Neural crest cell (in vitro differentiated cells): ENCODE data around the gene GBA3. TPM values are rescaled to one million over a fixed set of nuclear protein-coding genes. Genes with fewer than 3 reads are reported as not detected.

Experiments used
- DNase-seq: peaks from one replicate; pipeline ENCODE4 v3.0.0; 2021; ENCODE audit warnings: low read depth, mixed read lengths, low spot score
- H3K27ac Mint-ChIP-seq: one replicate; pipeline ENCODE4 v1.8.0; 2021; ENCODE audit warnings: mild to moderate bottlenecking, mixed read lengths; ENCODE audit not compliant: unreplicated experiment
- H3K27me3 Mint-ChIP-seq: 2 replicates; pipeline ENCODE4 v1.8.0; 2021; ENCODE audit warnings: low read depth, mild to moderate bottlenecking, mixed read lengths
- H3K36me3 Mint-ChIP-seq: 2 replicates; pipeline ENCODE4 v1.8.0; 2021; ENCODE audit warnings: low read depth, mild to moderate bottlenecking, mixed read lengths
- H3K4me1 Mint-ChIP-seq: 2 replicates; pipeline ENCODE4 v1.8.0; 2021; ENCODE audit warnings: mixed read lengths
- H3K4me3 Mint-ChIP-seq: one replicate; pipeline ENCODE4 v1.8.0; 2021; ENCODE audit warnings: mild to moderate bottlenecking, mixed read lengths
- H3K9me3 Mint-ChIP-seq: 2 replicates; pipeline ENCODE4 v1.8.0; 2021; ENCODE audit warnings: mixed read lengths
- CTCF ChIP-seq: fragments of 200-600 bp; sonication (generic); conservative IDR thresholded peaks from 2 replicates; pipeline ENCODE4 v1.5.0; 2021; ENCODE audit warnings: antibody characterized with exemption, mild to moderate bottlenecking
- total RNA-seq: library from RNA; stranded (reverse); gene quantifications from 2 replicates; pipeline ENCODE4 v1.2.1, GENCODE V29; 2021

Gene GBA3
- total RNA-seq, 1 donor from 2014 or later: not detected

- Mint-ChIP-seq H3K4me1 (no peaks in the 10 kb centered on the region), H3K27ac (no peak overlapping the region), H3K36me3 (no peaks in the 10 kb centered on the region), H3K4me3 (no peak overlapping the region), H3K27me3 (no peaks in the 10 kb centered on the region), H3K9me3 (no peaks in the 10 kb centered on the region)
- no peak for TF ChIP-seq CTCF
- no peak for DNase-seq
Observed at GRCh38 chr4:22764183-22764582, 71.4 kb downstream of the GBA3 start.

- H3K27ac Mint-ChIP-seq: no peak overlapping the region
- DNase-seq: no peak
- H3K9me3 Mint-ChIP-seq: peaks cover 2% of the 10 kb centered on the region
- H3K4me3 Mint-ChIP-seq: no peak overlapping the region
- no peaks in the 10 kb centered on the region for H3K27me3 Mint-ChIP-seq
- TF ChIP-seq CTCF: no peak
- no peaks in the 10 kb centered on the region for H3K36me3 Mint-ChIP-seq
- H3K4me1 Mint-ChIP-seq: no peaks in the 10 kb centered on the region
Observed at GRCh38 chr4:22766068-22766467, 73.3 kb downstream of the GBA3 start.

GRCh38 chr4:22778547-22779163 lies 85.9 kb downstream of the GBA3 start:
- Mint-ChIP-seq H3K27me3 (no peaks in the 10 kb centered on the region), H3K36me3 (no peaks in the 10 kb centered on the region), H3K4me1 (no peaks in the 10 kb centered on the region), H3K27ac (no peak overlapping the region), H3K4me3 (no peak overlapping the region), H3K9me3 (peaks cover 6% of the 10 kb centered on the region)
- DNase-seq: no peak
- no peak for TF ChIP-seq CTCF

GRCh38 chr4:22780317-22780716 lies 87.6 kb downstream of the GBA3 start:
- Mint-ChIP-seq H3K4me3 (no peak overlapping the region), H3K27ac (no peak overlapping the region), H3K4me1 (no peaks in the 10 kb centered on the region), H3K36me3 (no peaks in the 10 kb centered on the region), H3K9me3 (peaks cover 6% of the 10 kb centered on the region), H3K27me3 (no peaks in the 10 kb centered on the region)
- DNase-seq: no peak
- TF ChIP-seq CTCF: no peak

- Mint-ChIP-seq H3K4me3 (no peak overlapping the region), H3K36me3 (no peaks in the 10 kb centered on the region), H3K4me1 (no peaks in the 10 kb centered on the region), H3K27me3 (no peaks in the 10 kb centered on the region), H3K9me3 (peaks cover 2% of the 10 kb centered on the region), H3K27ac (no peak overlapping the region)
- TF ChIP-seq CTCF: no peak
- no peak for DNase-seq
Observed at GRCh38 chr4:22780797-22781196, 88.1 kb downstream of the GBA3 start.
